GM23338 (cell line): ENCODE measurements around the gene KCNAB1. TPM values are rescaled to one million over a fixed set of nuclear protein-coding genes. Genes with fewer than 3 reads are reported as not detected.

Source experiments
- ATAC-seq: fragments of 200-7000 bp; cut with Tn5 transposase; 3 replicates; pipeline ENCODE4 v1.9.1; 2020
- DNase-seq: peaks from one replicate; pipeline ENCODE4 v3.0.0-alpha.2; 2015; ENCODE audit warnings: low spot score
- H2AFZ ChIP-seq: fragments of 200-600 bp; sonication (generic); 2 replicates; pipeline ENCODE4 v1.8.0; 2016; ENCODE audit warnings: antibody characterized with exemption, mild to moderate bottlenecking, moderate library complexity
- H3F3A ChIP-seq: fragments of 200-600 bp; sonication (generic); replicated peaks from 2 replicates; pipeline ENCODE4 v1.8.0; 2017; ENCODE audit warnings: antibody characterized with exemption, mixed run types, low read depth
- H3K27ac ChIP-seq: fragments of 200-600 bp; sonication (generic); 2 replicates; pipeline ENCODE4 v1.6.1; 2016; ENCODE audit warnings: low read depth
- H3K27me3 ChIP-seq: fragments of 200-600 bp; sonication (generic); 2 replicates; pipeline ENCODE4 v1.8.0; 2016; ENCODE audit warnings: mild to moderate bottlenecking, mixed run types, moderate library complexity; ENCODE audit not compliant: insufficient read depth
- H3K36me3 ChIP-seq: fragments of 200-600 bp; sonication (generic); 2 replicates; pipeline ENCODE4 v1.8.0; 2016; ENCODE audit warnings: mild to moderate bottlenecking; ENCODE audit not compliant: insufficient read depth
- H3K4me1 ChIP-seq: fragments of 200-600 bp; sonication (generic); 2 replicates; pipeline ENCODE4 v1.8.0; 2016; ENCODE audit warnings: mild to moderate bottlenecking, moderate library complexity; ENCODE audit not compliant: insufficient read depth
- H3K4me2 ChIP-seq: fragments of 200-600 bp; sonication (generic); 2 replicates; pipeline ENCODE4 v1.7.1; 2017; ENCODE audit warnings: mixed run types
- H3K4me3 ChIP-seq: fragments of 200-600 bp; sonication (generic); 2 replicates; pipeline ENCODE4 v1.6.1; 2016; ENCODE audit warnings: mixed run types
- H3K79me2 ChIP-seq: fragments of 200-600 bp; sonication (generic); replicated peaks from 2 replicates; pipeline ENCODE4 v1.8.0; 2017; ENCODE audit warnings: mild to moderate bottlenecking; ENCODE audit not compliant: insufficient read depth
- H3K9me2 ChIP-seq: fragments of 200-600 bp; sonication (generic); 2 replicates; pipeline ENCODE4 v1.8.0; 2017; ENCODE audit not compliant: insufficient read depth
- H4K20me1 ChIP-seq: fragments of 200-600 bp; sonication (generic); replicated peaks from 2 replicates; pipeline ENCODE4 v1.8.0; 2017; ENCODE audit warnings: mild to moderate bottlenecking; ENCODE audit not compliant: insufficient read depth
- H3K27ac Mint-ChIP-seq: 2 replicates; pipeline ENCODE4 v1.8.0; 2020; ENCODE audit warnings: inconsistent platforms, mild to moderate bottlenecking, moderate library complexity, mixed read lengths
- H3K27me3 Mint-ChIP-seq: 3 replicates; pipeline ENCODE4 v1.8.0; 2022; ENCODE audit warnings: low read depth, mild to moderate bottlenecking, moderate library complexity, mixed read lengths, inconsistent platforms; ENCODE audit not compliant: insufficient read depth, poor library complexity
- H3K36me3 Mint-ChIP-seq: 3 replicates; pipeline ENCODE4 v1.8.0; 2021; ENCODE audit warnings: low read depth, mild to moderate bottlenecking, inconsistent platforms, moderate library complexity, mixed read lengths
- H3K4me1 Mint-ChIP-seq: 3 replicates; pipeline ENCODE4 v1.8.0; 2020; ENCODE audit warnings: mild to moderate bottlenecking, inconsistent platforms, mixed read lengths
- H3K4me3 Mint-ChIP-seq: 3 replicates; pipeline ENCODE4 v1.8.0; 2021; ENCODE audit warnings: moderate library complexity, mild to moderate bottlenecking, inconsistent platforms, mixed read lengths
- H3K9me3 Mint-ChIP-seq: 3 replicates; pipeline ENCODE4 v1.8.0; 2020; ENCODE audit warnings: moderate library complexity, mild to moderate bottlenecking, inconsistent platforms, mixed read lengths
- CREB1 ChIP-seq: fragments of 250-450 bp; sonication (Bioruptor Pico); IDR thresholded peaks from 2 replicates; pipeline ENCODE4 v1.5.0; 2020; ENCODE audit warnings: low read depth, mild to moderate bottlenecking, moderate library complexity
- EZH2 ChIP-seq: fragments of 200-600 bp; sonication (generic); IDR thresholded peaks from one replicate; pipeline ENCODE4 v1.8.0; 2017; ENCODE audit warnings: antibody characterized with exemption, mild to moderate bottlenecking, low read depth; ENCODE audit not compliant: unreplicated experiment
- EZH2phosphoT487 ChIP-seq: fragments of 200-600 bp; sonication (generic); IDR thresholded peaks from one replicate; pipeline ENCODE4 v1.8.1; 2018; ENCODE audit warnings: antibody characterized with exemption; ENCODE audit not compliant: unreplicated experiment
- JUNB ChIP-seq: IDR thresholded peaks from one replicate; pipeline ENCODE4 v1.6.1; 2016; ENCODE audit warnings: antibody characterized with exemption; ENCODE audit not compliant: unreplicated experiment
- NANOG ChIP-seq: IDR thresholded peaks from 2 replicates; pipeline ENCODE4 v1.6.1; 2016; ENCODE audit warnings: antibody characterized with exemption, borderline replicate concordance
- POLR2AphosphoS5 ChIP-seq: IDR thresholded peaks from 2 replicates; pipeline ENCODE4 v1.6.1; 2016; ENCODE audit warnings: antibody characterized with exemption, low read depth
- REST ChIP-seq: IDR thresholded peaks from one replicate; pipeline ENCODE4 v1.6.1; 2018; ENCODE audit warnings: antibody characterized with exemption; ENCODE audit not compliant: unreplicated experiment
- STAT1 ChIP-seq: IDR thresholded peaks from one replicate; pipeline ENCODE4 v1.6.1; 2016; ENCODE audit warnings: antibody characterized with exemption; ENCODE audit not compliant: unreplicated experiment
- ZNF114 ChIP-seq: fragments of 250-450 bp; sonication (Bioruptor Pico); IDR thresholded peaks from 2 replicates; pipeline ENCODE4 v1.5.0; 2020; ENCODE audit warnings: mild to moderate bottlenecking, moderate library complexity
- ZNF331 ChIP-seq: fragments of 250-450 bp; sonication (Bioruptor Pico); IDR thresholded peaks from 2 replicates; pipeline ENCODE4 v1.5.0; 2020; ENCODE audit warnings: low read depth, mild to moderate bottlenecking, moderate library complexity
- ZNF462 ChIP-seq: fragments of 250-450 bp; sonication (Bioruptor Pico); IDR thresholded peaks from 2 replicates; pipeline ENCODE4 v1.5.0; 2020; ENCODE audit warnings: mild to moderate bottlenecking, moderate library complexity
- polyA plus RNA-seq: library from polyadenylated mRNA; unstranded; fragments of >200 nt; fragmentation: Nextera tagmentation; extraction: Ambion mirVana; gene quantifications from 2 replicates; pipeline ENCODE4 v1.2.1, GENCODE V29; 2016
- total RNA-seq: library from RNA; depleted of rRNA; stranded (reverse); fragments of >200 nt; shearing (Covaris generic); gene quantifications from 2 replicates; pipeline ENCODE4 v1.2.3, GENCODE V29; 2014
- TF ChIP-seq, protein P1 (sequence below), 2 experiments: fragments of 200-600 bp in 1 of 2; sonication (generic) in 1 of 2; conservative IDR thresholded peaks; 2 replicates each; pipeline versions ENCODE4 v1.5.1 to v1.6.1; 2016 to 2017; ENCODE audit warnings: antibody characterized with exemption in 2 of 2, low read depth in 2 of 2, mild to moderate bottlenecking in 2 of 2, moderate library complexity in 1 of 2
- TF ChIP-seq, protein P2 (sequence below): IDR thresholded peaks from 2 replicates; pipeline ENCODE4 v1.6.1; 2016; ENCODE audit warnings: antibody characterized with exemption

KCNAB1 gene
- total and polyA plus RNA-seq, 2 experiments from 2014 or later, result 0.69 to 2.6 TPM

GRCh38 chr3:156256945-156257344 is 136.6 kb downstream of the KCNAB1 start:
- no peaks in the 10 kb centered on the region for H3K27me3 Mint-ChIP-seq
- no peaks in the 10 kb centered on the region for H3K27me3 ChIP-seq
- no peaks in the 10 kb centered on the region for H3K36me3 Mint-ChIP-seq
- no peaks in the 10 kb centered on the region for H3K36me3 ChIP-seq
- H3K27ac ChIP-seq, result no peak overlapping the region
- ATAC-seq (no peak), DNase-seq (no peak)
- peaks cover 10% of the 10 kb centered on the region for H3K4me1 Mint-ChIP-seq
- TF ChIP-seq CREB1 (CRISPR knock-in tag) (no peak), EZH2 (no peak), JUNB (no peak), ZNF462 (CRISPR knock-in tag) (no peak), NANOG (no peak), ZNF114 (CRISPR knock-in tag) (no peak), POLR2AphosphoS5 (no peak), REST (no peak), STAT1 (no peak), EZH2phosphoT487 (no peak), ZNF331 (CRISPR knock-in tag) (no peak)
- TF ChIP-seq, protein P1, sequence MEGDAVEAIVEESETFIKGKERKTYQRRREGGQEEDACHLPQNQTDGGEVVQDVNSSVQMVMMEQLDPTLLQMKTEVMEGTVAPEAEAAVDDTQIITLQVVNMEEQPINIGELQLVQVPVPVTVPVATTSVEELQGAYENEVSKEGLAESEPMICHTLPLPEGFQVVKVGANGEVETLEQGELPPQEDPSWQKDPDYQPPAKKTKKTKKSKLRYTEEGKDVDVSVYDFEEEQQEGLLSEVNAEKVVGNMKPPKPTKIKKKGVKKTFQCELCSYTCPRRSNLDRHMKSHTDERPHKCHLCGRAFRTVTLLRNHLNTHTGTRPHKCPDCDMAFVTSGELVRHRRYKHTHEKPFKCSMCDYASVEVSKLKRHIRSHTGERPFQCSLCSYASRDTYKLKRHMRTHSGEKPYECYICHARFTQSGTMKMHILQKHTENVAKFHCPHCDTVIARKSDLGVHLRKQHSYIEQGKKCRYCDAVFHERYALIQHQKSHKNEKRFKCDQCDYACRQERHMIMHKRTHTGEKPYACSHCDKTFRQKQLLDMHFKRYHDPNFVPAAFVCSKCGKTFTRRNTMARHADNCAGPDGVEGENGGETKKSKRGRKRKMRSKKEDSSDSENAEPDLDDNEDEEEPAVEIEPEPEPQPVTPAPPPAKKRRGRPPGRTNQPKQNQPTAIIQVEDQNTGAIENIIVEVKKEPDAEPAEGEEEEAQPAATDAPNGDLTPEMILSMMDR (conservative IDR thresholded peaks at IDR 0.05; ENCODE audit: low read depth in 2 of 2), result no peak
- TF ChIP-seq, protein P2, sequence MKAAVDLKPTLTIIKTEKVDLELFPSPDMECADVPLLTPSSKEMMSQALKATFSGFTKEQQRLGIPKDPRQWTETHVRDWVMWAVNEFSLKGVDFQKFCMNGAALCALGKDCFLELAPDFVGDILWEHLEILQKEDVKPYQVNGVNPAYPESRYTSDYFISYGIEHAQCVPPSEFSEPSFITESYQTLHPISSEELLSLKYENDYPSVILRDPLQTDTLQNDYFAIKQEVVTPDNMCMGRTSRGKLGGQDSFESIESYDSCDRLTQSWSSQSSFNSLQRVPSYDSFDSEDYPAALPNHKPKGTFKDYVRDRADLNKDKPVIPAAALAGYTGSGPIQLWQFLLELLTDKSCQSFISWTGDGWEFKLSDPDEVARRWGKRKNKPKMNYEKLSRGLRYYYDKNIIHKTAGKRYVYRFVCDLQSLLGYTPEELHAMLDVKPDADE, result no peak
- H2AFZ ChIP-seq, result no peak overlapping the region
- no peak overlapping the region for H3K4me2 ChIP-seq
- H3K4me3 ChIP-seq, result no peak overlapping the region
- no peaks in the 10 kb centered on the region for H4K20me1 ChIP-seq
- H3K27ac Mint-ChIP-seq, result no peak overlapping the region
- 0 out of 2 replicates have a peak, but pooled peaks cover 6% of the 10 kb centered on the region for H3K9me2 ChIP-seq
- no peak overlapping the region for H3K4me3 Mint-ChIP-seq
- H3K4me1 ChIP-seq, result no peaks in the 10 kb centered on the region; the same call in 1 of the 2 replicates
- H3F3A ChIP-seq, result no peaks in the 10 kb centered on the region
- no peaks in the 10 kb centered on the region for H3K79me2 ChIP-seq
- no peaks in the 10 kb centered on the region for H3K9me3 Mint-ChIP-seq
